ENCODE results near the gene ANKRD66.

Gene ANKRD66

DNA sequence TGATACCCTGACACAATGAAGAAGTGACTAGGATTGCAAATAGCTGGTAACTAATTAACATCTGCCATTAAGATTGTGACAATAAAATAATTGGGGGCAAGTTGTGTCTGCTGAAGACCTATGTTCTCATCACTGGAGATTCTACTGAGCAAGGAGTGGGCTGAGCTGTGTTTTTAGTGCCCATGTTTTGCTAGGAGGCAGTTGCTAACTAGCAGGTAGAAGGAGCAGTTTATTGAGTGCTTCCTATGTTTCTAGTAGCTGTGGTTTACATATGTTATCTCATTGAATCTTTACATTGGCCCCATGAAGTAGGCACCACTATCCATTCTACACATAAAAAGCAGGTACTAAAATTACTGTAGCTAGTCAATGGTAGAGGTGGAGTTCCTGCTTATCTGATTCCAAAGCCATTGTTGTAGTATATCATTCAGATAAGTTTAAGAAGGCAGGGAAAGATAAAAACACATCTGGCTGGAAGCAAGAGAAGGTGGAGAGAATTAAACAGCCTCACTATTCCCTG lies 43.7 kb downstream of the ANKRD66 start:
- DNase-seq (ENCODE audit: low read depth), result no peak
- no peak overlapping the region for H3K4me3 ChIP-seq (ENCODE audit: low read length)
- TF ChIP-seq CTCF (conservative IDR thresholded peaks at IDR 0.05; ENCODE audit: low read depth, low read length), result no peak

GRCh38 chr6:46792635-46793034 lies 45.9 kb downstream of the ANKRD66 start:
- no peak overlapping the region for H3K4me3 ChIP-seq (ENCODE audit: low read length)
- TF ChIP-seq CTCF (conservative IDR thresholded peaks at IDR 0.05; ENCODE audit: low read depth, low read length), result no peak
- no peak for DNase-seq (ENCODE audit: low read depth)

GRCh38 chr6:46793138-46793537 lies 46.4 kb downstream of the ANKRD66 start, which contains the start of gene MEP1A:
TSS of gene MEP1A (plus strand) at chr6:46793389. CDS start at chr6:46793399, 10 bp downstream.
- DNase-seq (ENCODE audit: low read depth), result no peak
- no peak within 1 kb of the TSS for H3K4me3 ChIP-seq (ENCODE audit: low read length)
- TF ChIP-seq CTCF (conservative IDR thresholded peaks at IDR 0.05; ENCODE audit: low read depth, low read length), result no peak

GRCh38 chr6:46794068-46794467 lies 47.3 kb downstream of the ANKRD66 start:
- no peak for DNase-seq (ENCODE audit: low read depth)
- no peak overlapping the region for H3K4me3 ChIP-seq (ENCODE audit: low read length)
- TF ChIP-seq CTCF (conservative IDR thresholded peaks at IDR 0.05; ENCODE audit: low read depth, low read length), result no peak

DNA sequence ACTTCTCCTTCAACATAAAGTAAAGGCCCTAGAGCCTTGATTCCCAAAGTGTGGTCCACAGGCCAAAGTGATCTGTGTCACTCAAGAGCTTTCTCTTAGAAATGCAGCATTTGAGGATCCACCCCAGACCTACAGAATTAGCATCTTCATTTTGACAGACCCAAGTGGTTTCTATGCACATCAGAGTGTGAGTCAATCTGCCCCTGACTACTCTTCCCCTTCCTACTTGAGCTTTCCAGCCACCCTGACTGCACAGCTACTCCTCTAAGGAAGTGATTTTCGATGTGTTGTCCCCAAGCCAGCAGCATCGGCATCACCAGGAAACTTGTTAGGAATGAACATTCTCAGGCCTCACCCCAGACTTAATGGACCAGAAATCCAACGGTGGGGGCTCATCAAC lies 49.1 kb downstream of the ANKRD66 start:
- no peak for DNase-seq (ENCODE audit: low read depth)
- no peak overlapping the region for H3K4me3 ChIP-seq (ENCODE audit: low read length)
- TF ChIP-seq CTCF (conservative IDR thresholded peaks at IDR 0.05; ENCODE audit: low read depth, low read length), result no peak

DNA sequence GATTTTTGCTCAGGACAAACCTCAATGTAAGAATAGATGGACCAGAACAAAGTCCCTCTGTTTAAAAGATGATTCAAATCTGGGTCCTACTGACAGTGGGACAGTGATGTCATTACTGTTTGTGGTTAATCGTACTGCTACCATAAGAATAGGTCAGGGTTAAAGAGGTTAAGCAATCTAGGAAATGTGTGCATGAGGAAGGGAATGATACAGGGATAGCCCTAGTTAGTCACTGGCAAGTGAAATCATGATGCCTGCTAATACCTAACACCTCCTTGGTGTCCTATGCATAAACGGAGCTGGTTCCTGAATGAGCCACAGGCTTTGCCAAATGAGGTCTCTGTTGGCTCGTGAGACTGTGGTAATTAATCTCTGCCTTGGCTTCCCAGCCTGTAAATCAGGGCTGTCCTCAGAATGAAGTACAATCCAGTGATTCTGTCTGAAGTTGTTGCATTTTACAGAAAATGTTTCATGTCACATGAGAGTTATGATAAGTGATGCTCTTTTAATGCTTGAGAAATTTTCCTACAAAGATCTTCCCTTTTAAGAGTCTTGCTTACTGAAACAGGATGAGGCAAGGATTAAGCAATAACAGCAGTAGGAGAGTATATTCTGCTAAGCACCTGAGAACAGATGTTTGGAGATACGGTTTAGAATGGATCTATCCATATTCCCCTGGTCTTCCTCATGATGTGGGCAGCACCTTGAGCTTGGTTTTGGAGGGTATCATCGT lies 50.3 kb downstream of the ANKRD66 start:
- H3K4me3 ChIP-seq (ENCODE audit: low read length), result no peak overlapping the region
- no peak for TF ChIP-seq CTCF (conservative IDR thresholded peaks at IDR 0.05; ENCODE audit: low read depth, low read length)

DNA sequence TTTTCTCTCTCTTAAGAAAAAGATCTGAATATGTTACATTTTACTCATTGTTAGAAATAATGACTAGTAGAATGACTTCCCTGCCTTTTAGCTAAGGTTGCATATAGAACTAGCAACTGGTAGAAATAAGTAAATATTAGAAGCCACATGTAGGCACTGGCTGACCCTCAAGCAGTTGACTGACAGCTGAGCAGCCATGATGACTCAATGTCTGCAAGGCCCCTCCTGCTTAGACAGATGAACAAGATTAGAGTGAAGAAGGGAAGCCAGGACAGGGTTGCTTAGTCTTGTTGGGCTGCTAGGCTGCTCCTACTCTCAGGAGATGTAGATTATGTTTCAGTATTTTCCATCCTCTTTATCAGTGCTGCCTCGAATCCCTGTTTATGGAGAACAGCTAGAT lies 52.9 kb downstream of the ANKRD66 start:
- no peak for TF ChIP-seq CTCF (conservative IDR thresholded peaks at IDR 0.05; ENCODE audit: low read depth, low read length)
- no peak overlapping the region for H3K4me3 ChIP-seq (ENCODE audit: low read length)
- DNase-seq (ENCODE audit: low read depth), result no peak

More for the DNA sequence above, 50.3 kb downstream of the ANKRD66 start:
- no peak for DNase-seq (ENCODE audit: low read depth)
